A549 treated with GW870086 at 1 μM for 4 hours (cell line): ENCODE results near the gene KRT6B. TPM values are rescaled to one million over a fixed set of nuclear protein-coding genes. Genes with fewer than 3 reads are reported as not detected.

ENCODE experiments used
- total RNA-seq: library from RNA; stranded (reverse); fragments of 200-300 nt; extraction: Qiagen RNA extraction; gene quantifications from 5 replicates; pipeline ENCODE4 v1.2.3, GENCODE V29; 2022; ENCODE audit warnings: low read depth

KRT6B gene
- 0.06 to 0.09 TPM in 2 of 5 replicates, not detected in the others for total RNA-seq

GRCh38 chr12:52452101-52452500 is at the start of gene KRT6B:
Gene KRT6B, minus strand, starts transcription at chr12:52452146. Its CDS starts 68 bp downstream, at chr12:52452078.

GRCh38 chr12:52493172-52493571 is 41.2 kb upstream of the KRT6B start, which contains the start of gene KRT6A:
Gene KRT6A, minus strand, starts transcription at chr12:52493257. Its CDS starts 69 bp downstream, at chr12:52493188.

GRCh38 chr12:52473768-52474167 is 21.8 kb upstream of the KRT6B start, which contains the start of gene KRT6C:
Gene KRT6C, minus strand, starts transcription at chr12:52473805. Its CDS starts 68 bp downstream, at chr12:52473737.

GRCh38 chr12:52434081-52434733 is 17.7 kb downstream of the KRT6B start, which contains the start of gene KRT75:
Gene KRT75, minus strand, starts transcription at chr12:52434371. Its CDS starts 67 bp downstream, at chr12:52434304.

GRCh38 chr12:52405922-52406385 is 46.0 kb downstream of the KRT6B start, which contains the start of gene KRT82:
Gene KRT82, minus strand, starts transcription at chr12:52406335. Its CDS starts 58 bp downstream, at chr12:52406277.

Other genes with a start within 250 kb of the KRT6B start
- gene KRT7, start 218.9 kb downstream of the KRT6B start, total RNA-seq = 4,163 to 5,096 TPM (median 4,633 TPM) in 5 replicates
- 31.3 to 49.7 TPM (median 45.6 TPM) in 5 replicates for gene KRT86, start 177.5 kb downstream of the KRT6B start, total RNA-seq
- 3,338 to 4,063 TPM (median 3,935 TPM) in 5 replicates for gene KRT81, start 160.6 kb downstream of the KRT6B start, total RNA-seq
- gene KRT83, start 130.7 kb downstream of the KRT6B start, total RNA-seq = 2.9 to 7.2 TPM (median 6.3 TPM) in 5 replicates
- gene KRT85, start 84.7 kb downstream of the KRT6B start, total RNA-seq = not detected in 5 replicates
- gene KRT84, start 66.5 kb downstream of the KRT6B start, total RNA-seq = not detected in 5 replicates
- gene KRT82, start 45.8 kb downstream of the KRT6B start, total RNA-seq = not detected in 5 replicates
- gene KRT75, start 17.8 kb downstream of the KRT6B start, total RNA-seq = 0.08 to 0.26 TPM (median 0.10 TPM) in 5 replicates
- not detected in 5 replicates for gene KRT6C, start 21.7 kb upstream of the KRT6B start, total RNA-seq
- 5.6 to 6.8 TPM (median 6.6 TPM) in 5 replicates for gene KRT6A, start 41.1 kb upstream of the KRT6B start, total RNA-seq
- gene KRT5, start 68.2 kb upstream of the KRT6B start, total RNA-seq = 0.24 to 0.66 TPM (median 0.49 TPM) in 5 replicates
- not detected in 5 replicates for gene KRT71, start 101.0 kb upstream of the KRT6B start, total RNA-seq
- gene KRT74, start 121.7 kb upstream of the KRT6B start, total RNA-seq = not detected in 5 replicates
- gene KRT72, start 149.3 kb upstream of the KRT6B start, total RNA-seq = not detected in 5 replicates
- gene KRT73, start 166.4 kb upstream of the KRT6B start, total RNA-seq = not detected in 5 replicates
- not detected in 5 replicates for gene KRT2, start 200.1 kb upstream of the KRT6B start, total RNA-seq
- gene KRT1, start 228.3 kb upstream of the KRT6B start, total RNA-seq = not detected in 5 replicates